T-helper 17 cell (primary cell): Measurements from ENCODE around the gene MTURN. TPM values are rescaled to one million over a fixed set of nuclear protein-coding genes. Genes with fewer than 3 reads are reported as not detected.

Source experiments
- ATAC-seq: fragments of 150-1000 bp; cut with Tn5 transposase; 2 replicates; pipeline ENCODE4 v1.10.0; 2021; ENCODE audit warnings: mild to moderate bottlenecking, moderate library complexity
- DNase-seq, 3 donors: peaks; one replicate each; pipeline versions ENCODE4 v3.0.0 to v3.0.0-alpha.2; 2020 to 2021
- H3K9me3 ChIP-seq: one replicate; pipeline ENCODE4 v1.7.0; 2013; ENCODE audit warnings: low read length, mild to moderate bottlenecking; ENCODE audit not compliant: control insufficient read depth, poor library complexity, severe bottlenecking
- H3K27ac Mint-ChIP-seq: one replicate; pipeline ENCODE4 v1.8.0; 2022; ENCODE audit warnings: mild to moderate bottlenecking, moderate library complexity, mixed read lengths
- H3K27me3 Mint-ChIP-seq: one replicate; pipeline ENCODE4 v1.8.0; 2022; ENCODE audit warnings: mixed read lengths
- H3K36me3 Mint-ChIP-seq: one replicate; pipeline ENCODE4 v1.8.0; 2022; ENCODE audit warnings: low read depth, mixed read lengths
- H3K4me1 Mint-ChIP-seq: one replicate; pipeline ENCODE4 v1.8.0; 2022; ENCODE audit warnings: mild to moderate bottlenecking, mixed read lengths
- H3K4me3 Mint-ChIP-seq: one replicate; pipeline ENCODE4 v1.8.0; 2022; ENCODE audit warnings: mild to moderate bottlenecking, moderate library complexity, mixed read lengths
- total RNA-seq, 4 donors: library from RNA in 2 of 4; stranded (reverse) in 2 of 4; gene quantifications; one replicate each; pipeline ENCODE4 v1.2.3 and lab custom pipeline; 2022 to 2026

The MTURN gene
- total RNA-seq, 2 donors from 2014 or later = 25.1 to 91.0 TPM

- peak overlapping the region; percentile 43 for H3K4me3 Mint-ChIP-seq
These were observed 22.4 kb downstream of the MTURN start for GRCh38 chr7:30157204-30157603.

GRCh38 chr7:30159163-30159562 is 24.4 kb downstream of the MTURN start:
- H3K9me3 ChIP-seq = no peaks in the 10 kb centered on the region
- H3K4me3 Mint-ChIP-seq = no peak overlapping the region
- no peak overlapping the region for H3K27ac Mint-ChIP-seq
- ATAC-seq = no peak
- peaks cover 4% of the 10 kb centered on the region for H3K27me3 Mint-ChIP-seq
- H3K36me3 Mint-ChIP-seq = peaks cover 4% of the 10 kb centered on the region
- no peak for DNase-seq
- peaks cover 25% of the 10 kb centered on the region for H3K4me1 Mint-ChIP-seq

More at GRCh38 chr7:30157204-30157603, 22.4 kb downstream of the MTURN start:
- DNase-seq (no peak), ATAC-seq (peak; percentile 71)
- H3K4me1 Mint-ChIP-seq = peaks cover 16% of the 10 kb centered on the region
- peaks cover 4% of the 10 kb centered on the region for H3K36me3 Mint-ChIP-seq
- peak overlapping the region; percentile 72 for H3K27ac Mint-ChIP-seq
- no peaks in the 10 kb centered on the region for H3K9me3 ChIP-seq
- H3K27me3 Mint-ChIP-seq = peaks cover 4% of the 10 kb centered on the region

GRCh38 chr7:30159698-30160143 is 24.9 kb downstream of the MTURN start:
- Mint-ChIP-seq H3K36me3 (peaks cover 4% of the 10 kb centered on the region), H3K4me3 (no peak overlapping the region), H3K27ac (peak overlapping the region; percentile 84), H3K4me1 (peaks cover 30% of the 10 kb centered on the region), H3K27me3 (peaks cover 4% of the 10 kb centered on the region)
- DNase-seq (no peak), ATAC-seq (peak; percentile 19)
- H3K9me3 ChIP-seq = no peaks in the 10 kb centered on the region

GRCh38 chr7:30160329-30160728 is 25.5 kb downstream of the MTURN start:
- ATAC-seq (no peak), DNase-seq (no peak)
- no peaks in the 10 kb centered on the region for H3K9me3 ChIP-seq
- Mint-ChIP-seq H3K4me1 (peaks cover 30% of the 10 kb centered on the region), H3K27me3 (peaks cover 4% of the 10 kb centered on the region), H3K27ac (peak overlapping the region; percentile 84), H3K4me3 (no peak overlapping the region), H3K36me3 (peaks cover 4% of the 10 kb centered on the region)

GRCh38 chr7:30162133-30162532 is 27.3 kb downstream of the MTURN start:
- peak overlapping the region; percentile 84 for H3K27ac Mint-ChIP-seq
- H3K4me3 Mint-ChIP-seq = no peak overlapping the region
- peaks cover 4% of the 10 kb centered on the region for H3K36me3 Mint-ChIP-seq
- no peaks in the 10 kb centered on the region for H3K9me3 ChIP-seq
- no peak for DNase-seq
- H3K4me1 Mint-ChIP-seq = peaks cover 24% of the 10 kb centered on the region
- H3K27me3 Mint-ChIP-seq = peaks cover 4% of the 10 kb centered on the region
- ATAC-seq = no peak

GRCh38 chr7:30162622-30163124 is 27.9 kb downstream of the MTURN start:
- Mint-ChIP-seq H3K4me3 (no peak overlapping the region), H3K4me1 (peaks cover 23% of the 10 kb centered on the region), H3K27me3 (peaks cover 4% of the 10 kb centered on the region), H3K36me3 (peaks cover 5% of the 10 kb centered on the region), H3K27ac (peak overlapping the region; percentile 84)
- no peak for ATAC-seq
- DNase-seq = no peak
- no peaks in the 10 kb centered on the region for H3K9me3 ChIP-seq

GRCh38 chr7:30163231-30163894 is 28.6 kb downstream of the MTURN start:
- DNase-seq (no peak), ATAC-seq (peak; percentile 24)
- H3K9me3 ChIP-seq = no peaks in the 10 kb centered on the region
- peaks cover 7% of the 10 kb centered on the region for H3K36me3 Mint-ChIP-seq
- peaks cover 24% of the 10 kb centered on the region for H3K4me1 Mint-ChIP-seq
- H3K4me3 Mint-ChIP-seq = peak overlapping the region; percentile 41
- no peak overlapping the region for H3K27ac Mint-ChIP-seq
- H3K27me3 Mint-ChIP-seq = peaks cover 4% of the 10 kb centered on the region

- DNase-seq = no peak
- H3K4me3 Mint-ChIP-seq = no peak overlapping the region
- no peaks in the 10 kb centered on the region for H3K9me3 ChIP-seq
- H3K4me1 Mint-ChIP-seq = peaks cover 22% of the 10 kb centered on the region
- H3K36me3 Mint-ChIP-seq = peaks cover 7% of the 10 kb centered on the region
- no peak for ATAC-seq
- H3K27ac Mint-ChIP-seq = peak overlapping the region; percentile 57
- peaks cover 8% of the 10 kb centered on the region for H3K27me3 Mint-ChIP-seq
These were observed 29.8 kb downstream of the MTURN start for GRCh38 chr7:30164567-30164966.

GRCh38 chr7:30165590-30165989 is 30.8 kb downstream of the MTURN start:
- DNase-seq = no peak
- no peaks in the 10 kb centered on the region for H3K9me3 ChIP-seq
- no peak for ATAC-seq
- peaks cover 16% of the 10 kb centered on the region for H3K4me1 Mint-ChIP-seq
- H3K27ac Mint-ChIP-seq = no peak overlapping the region
- no peak overlapping the region for H3K4me3 Mint-ChIP-seq
- H3K36me3 Mint-ChIP-seq = peaks cover 3% of the 10 kb centered on the region
- peaks cover 4% of the 10 kb centered on the region for H3K27me3 Mint-ChIP-seq

GRCh38 chr7:30166155-30166840 is 31.5 kb downstream of the MTURN start:
- no peak for ATAC-seq

GRCh38 chr7:30166841-30167235 is 32.1 kb downstream of the MTURN start:
- Mint-ChIP-seq H3K4me3 (no peak overlapping the region), H3K4me1 (peaks cover 16% of the 10 kb centered on the region), H3K27ac (no peak overlapping the region), H3K27me3 (peaks cover 4% of the 10 kb centered on the region), H3K36me3 (peaks cover 3% of the 10 kb centered on the region)
- no peak for ATAC-seq
- DNase-seq = no peak
- H3K9me3 ChIP-seq = no peaks in the 10 kb centered on the region

More at GRCh38 chr7:30166155-30166840, 31.5 kb downstream of the MTURN start:
- H3K9me3 ChIP-seq = no peaks in the 10 kb centered on the region
- Mint-ChIP-seq H3K36me3 (peaks cover 3% of the 10 kb centered on the region), H3K4me3 (no peak overlapping the region), H3K27ac (no peak overlapping the region), H3K4me1 (peaks cover 16% of the 10 kb centered on the region), H3K27me3 (peaks cover 4% of the 10 kb centered on the region)
- DNase-seq = no peak

GRCh38 chr7:30167901-30168300 is 33.1 kb downstream of the MTURN start:
- Mint-ChIP-seq H3K36me3 (peaks cover 3% of the 10 kb centered on the region), H3K27ac (no peak overlapping the region), H3K4me1 (peaks cover 17% of the 10 kb centered on the region), H3K4me3 (no peak overlapping the region), H3K27me3 (peaks cover 4% of the 10 kb centered on the region)
- no peaks in the 10 kb centered on the region for H3K9me3 ChIP-seq
- ATAC-seq = no peak
- DNase-seq = no peak

GRCh38 chr7:30168835-30169573 is 34.2 kb downstream of the MTURN start:
- peaks cover 10% of the 10 kb centered on the region for H3K4me1 Mint-ChIP-seq
- H3K36me3 Mint-ChIP-seq = peaks cover 3% of the 10 kb centered on the region
- DNase-seq (no peak), ATAC-seq (no peak)
- H3K27ac Mint-ChIP-seq = no peak overlapping the region
- no peaks in the 10 kb centered on the region for H3K9me3 ChIP-seq
- no peak overlapping the region for H3K4me3 Mint-ChIP-seq
- peaks cover 4% of the 10 kb centered on the region for H3K27me3 Mint-ChIP-seq
